ENCODE data around the gene WFIKKN2. TPM values are rescaled to one million over a fixed set of nuclear protein-coding genes. Genes with fewer than 3 reads are reported as not detected.

Gene WFIKKN2
- total and polyA plus RNA-seq, 10 of the 15 experiments (the other 5 are each of a cell fraction or from before 2014, with no cell fraction given) = 0.06 TPM; not detected in 9

DNA sequence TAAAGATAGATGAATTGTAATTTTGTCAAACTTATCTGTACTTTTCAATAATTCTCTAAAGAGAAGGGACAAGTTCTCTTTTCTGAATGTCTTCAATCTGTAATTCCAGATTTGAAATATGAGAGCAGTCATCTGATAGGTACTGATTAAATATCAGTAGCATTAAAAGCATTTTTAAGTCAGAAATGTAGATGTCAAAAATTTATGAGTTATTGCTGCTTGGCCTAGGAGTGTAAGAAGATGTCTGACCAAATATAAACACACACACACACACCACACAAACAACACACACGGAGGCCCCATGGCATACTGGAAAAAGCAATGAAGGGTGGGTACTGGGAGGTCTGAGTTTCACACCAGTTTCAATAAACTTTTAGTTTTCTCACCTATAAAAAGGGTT is 33.2 kb downstream of the WFIKKN2 start:
- Histone ChIP-seq H3K4me3 (peak overlapping the region; percentile 81; the same call in 1 of the 2 replicates), H3K27me3 (replicated peaks in 1 of 2; ENCODE audit: control insufficient read depth in 2 of 2, insufficient read depth in 2 of 2, low read length in 1 of 2) (no peaks in the 10 kb centered on the region), H3K9me3 (replicated peaks; ENCODE audit: control insufficient read depth, insufficient read depth, low read length) (no peaks in the 10 kb centered on the region), H2AFZ (ENCODE audit: control insufficient read depth, low read depth, low read length) (no peak overlapping the region), H3K9ac (ENCODE audit: control insufficient read depth, insufficient read depth, low read length) (no peak overlapping the region; the same call in 1 of the 2 replicates), H4K20me1 (ENCODE audit: control insufficient read depth, insufficient read depth) (no peaks in the 10 kb centered on the region), H3K27ac (ENCODE audit: control insufficient read depth, insufficient read depth) (no peak overlapping the region), H3K36me3 (ENCODE audit: control insufficient read depth in 2 of 2, insufficient read depth in 2 of 2, low read length in 1 of 2) (no peaks in the 10 kb centered on the region), H3K4me2 (ENCODE audit: control insufficient read depth, insufficient read depth) (peak overlapping the region; percentile 82), H3K4me1 (ENCODE audit: control insufficient read depth, insufficient read depth, low read length) (peaks cover 13% of the 10 kb centered on the region), H3K79me2 (ENCODE audit: control insufficient read depth, insufficient read depth, low read length) (peaks cover 32% of the 10 kb centered on the region)
- ChIA-PET SMC1A (ENCODE audit: uncharacterized antibody, unreplicated experiment) (no interaction called here), POLR2A (no interaction called here), RAD21 (ENCODE audit: unreplicated experiment) (no interaction called here), CTCF (no interaction called here)
- no TSS peak for BruUV-seq (replicated peaks)
- no peak for FAIRE-seq
- TF ChIP-seq SMARCA5 (IDR thresholded peaks at IDR 0.05) = no peak
- TF ChIP-seq, protein P1, sequence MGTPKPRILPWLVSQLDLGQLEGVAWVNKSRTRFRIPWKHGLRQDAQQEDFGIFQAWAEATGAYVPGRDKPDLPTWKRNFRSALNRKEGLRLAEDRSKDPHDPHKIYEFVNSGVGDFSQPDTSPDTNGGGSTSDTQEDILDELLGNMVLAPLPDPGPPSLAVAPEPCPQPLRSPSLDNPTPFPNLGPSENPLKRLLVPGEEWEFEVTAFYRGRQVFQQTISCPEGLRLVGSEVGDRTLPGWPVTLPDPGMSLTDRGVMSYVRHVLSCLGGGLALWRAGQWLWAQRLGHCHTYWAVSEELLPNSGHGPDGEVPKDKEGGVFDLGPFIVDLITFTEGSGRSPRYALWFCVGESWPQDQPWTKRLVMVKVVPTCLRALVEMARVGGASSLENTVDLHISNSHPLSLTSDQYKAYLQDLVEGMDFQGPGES (IDR thresholded peaks at IDR 0.05) = no peak
- no peak for TF ChIP-seq ZBTB40 (IDR thresholded peaks at IDR 0.05; ENCODE audit: borderline replicate concordance)
- no peak for TF ChIP-seq TCF7 (IDR thresholded peaks at IDR 0.05; ENCODE audit: borderline replicate concordance)
- TF ChIP-seq POU2F2 (IDR thresholded peaks at IDR 0.05; ENCODE audit: borderline replicate concordance, low read depth, low read length) = no peak
- TF ChIP-seq NBN (IDR thresholded peaks at IDR 0.05) = no peak
- TF ChIP-seq MTA2 (IDR thresholded peaks at IDR 0.05; ENCODE audit: low read depth) = no peak
- TF ChIP-seq WRNIP1 (IDR thresholded peaks at IDR 0.05; ENCODE audit: borderline replicate concordance, low read depth, low read length) = no peak
- TF ChIP-seq SUPT20H (IDR thresholded peaks at IDR 0.05; ENCODE audit: borderline replicate concordance, control insufficient read depth, low read depth, low read length) = no peak
- no peak for TF ChIP-seq MTA3 (IDR thresholded peaks at IDR 0.05; ENCODE audit: borderline replicate concordance, low read length)
- no peak for TF ChIP-seq STAT1 (conservative IDR thresholded peaks at IDR 0.05)
- no peak for TF ChIP-seq ZNF24 (IDR thresholded peaks at IDR 0.05)
- no peak for TF ChIP-seq SRF (IDR thresholded peaks at IDR 0.05; ENCODE audit: low read depth in 2 of 2, low read length in 2 of 2)
- TF ChIP-seq ZBED1 (IDR thresholded peaks at IDR 0.05; ENCODE audit: borderline replicate concordance) = no peak
- no peak for TF ChIP-seq BRCA1 (IDR thresholded peaks at IDR 0.05; ENCODE audit: low read depth, low read length)
- TF ChIP-seq NR2F1 (conservative IDR thresholded peaks at IDR 0.05) = no peak
- TF ChIP-seq, protein P2, sequence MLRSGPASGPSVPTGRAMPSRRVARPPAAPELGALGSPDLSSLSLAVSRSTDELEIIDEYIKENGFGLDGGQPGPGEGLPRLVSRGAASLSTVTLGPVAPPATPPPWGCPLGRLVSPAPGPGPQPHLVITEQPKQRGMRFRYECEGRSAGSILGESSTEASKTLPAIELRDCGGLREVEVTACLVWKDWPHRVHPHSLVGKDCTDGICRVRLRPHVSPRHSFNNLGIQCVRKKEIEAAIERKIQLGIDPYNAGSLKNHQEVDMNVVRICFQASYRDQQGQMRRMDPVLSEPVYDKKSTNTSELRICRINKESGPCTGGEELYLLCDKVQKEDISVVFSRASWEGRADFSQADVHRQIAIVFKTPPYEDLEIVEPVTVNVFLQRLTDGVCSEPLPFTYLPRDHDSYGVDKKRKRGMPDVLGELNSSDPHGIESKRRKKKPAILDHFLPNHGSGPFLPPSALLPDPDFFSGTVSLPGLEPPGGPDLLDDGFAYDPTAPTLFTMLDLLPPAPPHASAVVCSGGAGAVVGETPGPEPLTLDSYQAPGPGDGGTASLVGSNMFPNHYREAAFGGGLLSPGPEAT (IDR thresholded peaks at IDR 0.05; ENCODE audit: low read depth) = no peak
- no peak for TF ChIP-seq PML (IDR thresholded peaks at IDR 0.05; ENCODE audit: low read length)
- TF ChIP-seq RAD51 (IDR thresholded peaks at IDR 0.05) = no peak
- TF ChIP-seq SP1 (IDR thresholded peaks at IDR 0.05; ENCODE audit: low read depth, low read length) = no peak
- in situ Hi-C loops (cut with MboI) (loop anchor here (5.0 kb wide), 1 partner anchor 284 kb away; the partner anchor contains the start of gene NME1), intact Hi-C loops (cut with micrococcal nuclease; ENCODE audit: unreplicated experiment) (loop anchor here (5.0 to 10.0 kb wide), 2 partner anchors 184 to 386 kb away; no protein-coding TSS in a partner anchor)
- no peak for DNase-seq (ENCODE audit: low read depth, low spot score)
- 100% methylated on average over 1 of the region's 1 CpG for WGBS (ENCODE audit: insufficient coverage, insufficient replicate concordance, low lambda C conversion rate, missing lambda C conversion rate)
- ATAC-seq = no peak

Measured in GM12878 (cell line).